WERI-Rb-1 (cell line): Measurements from ENCODE around the gene PROK2.

Experiments
- DNase-seq: peaks from one replicate; pipeline ENCODE4 v3.0.0-alpha.2; 2020
- H3K27ac ChIP-seq: fragments of 250-450 bp; sonication (Bioruptor Pico); 2 replicates; pipeline ENCODE4 v1.5.1; 2020; ENCODE audit warnings: mild to moderate bottlenecking, moderate library complexity
- H3K27me3 ChIP-seq: fragments of 250-450 bp; sonication (Bioruptor Pico); 2 replicates; pipeline ENCODE4 v1.5.1; 2021; ENCODE audit warnings: mild to moderate bottlenecking, low read depth, moderate library complexity; ENCODE audit not compliant: insufficient read depth, severe bottlenecking
- H3K36me3 ChIP-seq: fragments of 250-450 bp; sonication (Bioruptor Pico); 2 replicates; pipeline ENCODE4 v1.5.1; 2020; ENCODE audit warnings: mild to moderate bottlenecking, moderate library complexity
- H3K4me3 ChIP-seq: 2 replicates; pipeline ENCODE4 v1.5.1; 2011; ENCODE audit warnings: low read depth, mild to moderate bottlenecking, control low read depth, low read length
- H3K9me3 ChIP-seq: fragments of 250-450 bp; sonication (Bioruptor Pico); 2 replicates; pipeline ENCODE4 v1.5.1; 2021; ENCODE audit warnings: mild to moderate bottlenecking, moderate library complexity; ENCODE audit not compliant: severe bottlenecking
- CTCF ChIP-seq: IDR thresholded peaks from 2 replicates; pipeline ENCODE4 v1.5.1; 2011; ENCODE audit warnings: low read depth, mild to moderate bottlenecking, control low read depth, inconsistent platforms, low read length

PROK2 gene

GRCh38 chr3:71809321-71810026, 24.5 kb upstream of the PROK2 start:
- H3K27ac ChIP-seq: no peak overlapping the region
- no peak overlapping the region for H3K4me3 ChIP-seq
- H3K27me3 ChIP-seq: no peaks in the 10 kb centered on the region
- TF ChIP-seq CTCF: no peak
- no peaks in the 10 kb centered on the region for H3K36me3 ChIP-seq
- no peaks in the 10 kb centered on the region for H3K9me3 ChIP-seq
- no peak for DNase-seq

GRCh38 chr3:71806736-71807135, 21.8 kb upstream of the PROK2 start:
- no peaks in the 10 kb centered on the region for H3K36me3 ChIP-seq
- no peak for DNase-seq
- TF ChIP-seq CTCF: no peak
- no peaks in the 10 kb centered on the region for H3K9me3 ChIP-seq
- H3K27me3 ChIP-seq: no peaks in the 10 kb centered on the region
- H3K4me3 ChIP-seq: no peak overlapping the region
- no peak overlapping the region for H3K27ac ChIP-seq

- Histone ChIP-seq H3K27me3 (no peaks in the 10 kb centered on the region), H3K27ac (no peak overlapping the region), H3K36me3 (no peaks in the 10 kb centered on the region), H3K9me3 (no peaks in the 10 kb centered on the region), H3K4me3 (no peak overlapping the region)
- no peak for TF ChIP-seq CTCF
- DNase-seq: no peak
Measured at GRCh38 chr3:71805691-71806090, 20.7 kb upstream of the PROK2 start.

- Histone ChIP-seq H3K27me3 (no peaks in the 10 kb centered on the region), H3K9me3 (no peaks in the 10 kb centered on the region), H3K36me3 (no peaks in the 10 kb centered on the region), H3K27ac (no peak overlapping the region), H3K4me3 (no peak overlapping the region)
- DNase-seq: no peak
- no peak for TF ChIP-seq CTCF
Measured at GRCh38 chr3:71805199-71805598, 20.3 kb upstream of the PROK2 start.

- TF ChIP-seq CTCF: no peak
- H3K9me3 ChIP-seq: no peaks in the 10 kb centered on the region
- H3K27ac ChIP-seq: no peak overlapping the region
- no peaks in the 10 kb centered on the region for H3K36me3 ChIP-seq
- no peaks in the 10 kb centered on the region for H3K27me3 ChIP-seq
- no peak overlapping the region for H3K4me3 ChIP-seq
- DNase-seq: no peak
Measured at GRCh38 chr3:71803248-71803647, 18.3 kb upstream of the PROK2 start.

GRCh38 chr3:71801986-71802385, 17.0 kb upstream of the PROK2 start:
- Histone ChIP-seq H3K36me3 (no peaks in the 10 kb centered on the region), H3K9me3 (no peaks in the 10 kb centered on the region), H3K27ac (no peak overlapping the region), H3K27me3 (no peaks in the 10 kb centered on the region), H3K4me3 (no peak overlapping the region)
- no peak for DNase-seq
- no peak for TF ChIP-seq CTCF
